GM11168 (cell line): ENCODE measurements around the gene DNMBP.
"Not testable (repeated sequence)": the region's sequence is repeated elsewhere in the genome, so short reads cannot be mapped to it uniquely, and the experiment has no call there.

Source experiments
- in situ Hi-C: fragments of 300-500 bp; cut with MboI; formaldehyde crosslinking; loops from one replicate; pipeline ENCODE4 v1.12.0; 2022; ENCODE audit warnings: low sequenced_read_pairs; ENCODE audit not compliant: unreplicated experiment

The DNMBP gene

GRCh38 chr10:99921948-99922347 lies 87.8 kb downstream of the DNMBP start:
- in situ Hi-C loops: no loop called here

GRCh38 chr10:99920901-99921300 lies 88.8 kb downstream of the DNMBP start:
- in situ Hi-C loops: no loop called here

- in situ Hi-C loops: no loop called here
Observed at GRCh38 chr10:99920486-99920885, 89.3 kb downstream of the DNMBP start.

GRCh38 chr10:99917963-99918825 lies 91.6 kb downstream of the DNMBP start:
- in situ Hi-C loops: no loop called here

- in situ Hi-C loops: no loop called here
Observed at GRCh38 chr10:99916776-99917175, 93.0 kb downstream of the DNMBP start.

GRCh38 chr10:99915414-99915813 lies 94.3 kb downstream of the DNMBP start:
- in situ Hi-C loops: no loop called here

- in situ Hi-C loops: no loop called here
Observed at GRCh38 chr10:99914236-99914635, 95.5 kb downstream of the DNMBP start.

- in situ Hi-C loops: no loop called here
Observed at GRCh38 chr10:99913831-99914235, 95.9 kb downstream of the DNMBP start.

GRCh38 chr10:99912041-99912440 lies 97.7 kb downstream of the DNMBP start:
- in situ Hi-C loops: no loop called here

GRCh38 chr10:99908512-99908911 lies 101.2 kb downstream of the DNMBP start:
- in situ Hi-C loops: no loop called here

GRCh38 chr10:99906470-99906869 lies 103.3 kb downstream of the DNMBP start:
- in situ Hi-C loops: no loop called here

- in situ Hi-C loops: no loop called here
Observed at GRCh38 chr10:99905971-99906370, 103.8 kb downstream of the DNMBP start.

GRCh38 chr10:99895867-99896266 lies 113.9 kb downstream of the DNMBP start:
- in situ Hi-C loops: no loop called here

- in situ Hi-C loops: not testable (repeated sequence)
Observed at GRCh38 chr10:99895066-99895465, 114.7 kb downstream of the DNMBP start.

- in situ Hi-C loops: no loop called here
Observed at GRCh38 chr10:99894613-99895012, 115.1 kb downstream of the DNMBP start.

- in situ Hi-C loops: no loop called here
Observed at GRCh38 chr10:99888622-99889021, 121.1 kb downstream of the DNMBP start.

GRCh38 chr10:99883523-99883922 lies 126.2 kb downstream of the DNMBP start:
- in situ Hi-C loops: no loop called here

GRCh38 chr10:99881371-99881770 lies 128.4 kb downstream of the DNMBP start:
- in situ Hi-C loops: no loop called here

GRCh38 chr10:99880080-99880835 lies 129.5 kb downstream of the DNMBP start:
- in situ Hi-C loops: no loop called here

- in situ Hi-C loops: no loop called here
Observed at GRCh38 chr10:99875473-99875872, 134.3 kb downstream of the DNMBP start.

GRCh38 chr10:99874341-99875085 lies 135.2 kb downstream of the DNMBP start:
- in situ Hi-C loops: no loop called here
